IPS-15b (cell line): ENCODE results near the gene PRDM16.

Experiments used
- H3K27me3 ChIP-seq: one replicate; pipeline ENCODE4 v1.6.1; 2013; ENCODE audit warnings: low read length; ENCODE audit not compliant: control insufficient read depth, insufficient read depth
- H3K36me3 ChIP-seq: one replicate; pipeline ENCODE4 v1.6.1; 2013; ENCODE audit warnings: low read length; ENCODE audit not compliant: control insufficient read depth, insufficient read depth
- H3K4me1 ChIP-seq: one replicate; pipeline ENCODE4 v1.6.1; 2013; ENCODE audit warnings: mild to moderate bottlenecking, low read length; ENCODE audit not compliant: control insufficient read depth, insufficient read depth
- H3K4me3 ChIP-seq: one replicate; pipeline ENCODE4 v1.5.1; 2013; ENCODE audit warnings: low read depth, low read length
- H3K9ac ChIP-seq: one replicate; pipeline ENCODE4 v1.6.1; 2013; ENCODE audit warnings: low read depth, mild to moderate bottlenecking, low read length
- H3K9me3 ChIP-seq: one replicate; pipeline ENCODE4 v1.6.1; 2013; ENCODE audit warnings: mild to moderate bottlenecking, low read length; ENCODE audit not compliant: control insufficient read depth, insufficient read depth

The PRDM16 gene

DNA sequence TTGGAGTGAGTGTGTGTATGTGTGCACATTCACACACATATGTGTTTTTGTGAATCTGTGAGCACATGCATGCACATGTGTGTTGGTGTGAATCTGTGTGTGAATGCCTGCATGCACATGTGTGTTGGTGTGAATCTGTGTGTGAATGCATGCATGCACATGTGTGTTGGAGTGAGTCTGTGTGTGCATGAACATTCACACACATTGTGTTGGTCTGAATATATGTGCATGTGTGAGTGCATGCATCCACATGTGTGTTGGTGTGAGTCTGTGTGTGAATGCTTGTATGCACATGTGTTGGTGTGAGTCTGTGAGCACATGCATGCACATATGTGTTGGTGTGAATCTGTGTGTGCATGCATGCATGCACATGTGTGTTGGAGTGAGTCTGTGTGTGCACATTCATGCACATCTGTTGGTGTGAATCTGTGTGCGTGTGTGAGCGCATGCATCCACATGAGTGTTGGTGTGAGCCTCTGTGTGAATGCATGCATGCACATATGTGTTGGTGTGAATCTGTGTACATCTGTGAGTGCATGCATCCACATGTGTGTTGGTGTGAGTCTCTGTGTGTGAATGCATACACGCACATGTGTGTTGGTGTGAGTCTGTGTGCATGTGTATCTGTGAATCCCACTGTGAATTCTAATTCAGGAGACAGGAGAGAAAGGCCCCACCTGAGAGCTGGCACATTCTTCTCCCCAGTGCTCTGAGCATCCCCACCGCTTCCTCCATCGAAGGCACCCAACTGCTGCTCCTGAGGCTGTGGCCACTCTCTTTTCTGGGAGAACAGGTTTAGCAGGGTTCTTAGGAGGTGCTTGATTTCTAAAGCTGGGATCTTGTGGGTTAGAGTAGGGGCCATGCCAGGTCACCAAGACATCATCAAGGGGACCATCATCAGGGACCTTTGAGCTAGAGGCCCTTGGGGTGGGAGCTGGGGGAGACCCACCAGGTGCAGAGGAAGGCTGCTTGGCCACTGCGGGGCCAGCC is 267.9 kb downstream of the PRDM16 start:
- H3K9me3 ChIP-seq = peaks cover 5% of the 10 kb centered on the region
- no peaks in the 10 kb centered on the region for H3K4me1 ChIP-seq
- H3K4me3 ChIP-seq = no peak overlapping the region
- H3K9ac ChIP-seq = no peak overlapping the region
- no peaks in the 10 kb centered on the region for H3K36me3 ChIP-seq
- no peaks in the 10 kb centered on the region for H3K27me3 ChIP-seq

DNA sequence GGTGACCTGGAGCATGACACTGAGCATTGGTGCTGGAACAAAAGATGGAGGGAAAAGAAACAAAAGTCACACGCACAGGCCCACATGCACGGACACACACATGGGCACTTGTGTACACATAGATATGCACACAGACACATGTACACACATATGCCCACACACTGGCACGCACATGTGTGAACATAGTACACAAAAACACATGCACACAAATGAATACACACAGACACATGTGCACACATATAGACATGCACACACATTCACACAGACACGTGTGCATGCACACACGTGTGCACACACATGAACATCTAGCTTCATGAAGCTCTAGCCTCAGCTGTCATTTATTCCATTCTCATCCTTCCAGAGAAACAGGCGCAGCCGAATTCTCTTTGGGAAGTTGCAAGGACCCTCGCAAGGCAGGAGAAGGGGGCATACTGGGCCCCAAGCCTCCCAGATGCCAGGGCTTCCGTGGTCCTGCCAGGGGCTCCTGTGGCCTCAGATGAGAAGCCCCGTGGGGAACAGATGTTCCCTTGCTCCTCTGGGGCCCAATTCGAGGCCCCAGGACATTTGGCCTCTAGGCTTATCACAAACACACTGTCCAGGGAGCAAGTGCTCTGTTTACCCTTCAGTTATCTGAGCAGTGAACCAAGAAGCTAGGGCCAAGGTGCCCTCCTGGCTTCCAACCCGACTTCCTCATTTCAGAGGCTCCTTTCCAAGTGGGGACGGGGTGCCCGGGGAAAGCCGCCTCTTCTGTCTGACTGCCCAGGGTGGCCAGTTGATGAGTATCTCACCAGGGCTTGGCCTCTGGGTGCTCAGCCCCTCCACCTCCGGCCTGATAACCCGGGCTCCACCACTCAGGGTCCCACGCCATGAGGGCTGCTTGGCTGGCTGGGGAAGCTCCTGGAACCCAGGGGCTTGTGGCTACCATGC is 269.1 kb downstream of the PRDM16 start:
- H3K4me1 ChIP-seq = no peaks in the 10 kb centered on the region
- H3K36me3 ChIP-seq = no peaks in the 10 kb centered on the region
- H3K4me3 ChIP-seq = no peak overlapping the region
- no peaks in the 10 kb centered on the region for H3K27me3 ChIP-seq
- H3K9ac ChIP-seq = no peak overlapping the region
- peaks cover 5% of the 10 kb centered on the region for H3K9me3 ChIP-seq

DNA sequence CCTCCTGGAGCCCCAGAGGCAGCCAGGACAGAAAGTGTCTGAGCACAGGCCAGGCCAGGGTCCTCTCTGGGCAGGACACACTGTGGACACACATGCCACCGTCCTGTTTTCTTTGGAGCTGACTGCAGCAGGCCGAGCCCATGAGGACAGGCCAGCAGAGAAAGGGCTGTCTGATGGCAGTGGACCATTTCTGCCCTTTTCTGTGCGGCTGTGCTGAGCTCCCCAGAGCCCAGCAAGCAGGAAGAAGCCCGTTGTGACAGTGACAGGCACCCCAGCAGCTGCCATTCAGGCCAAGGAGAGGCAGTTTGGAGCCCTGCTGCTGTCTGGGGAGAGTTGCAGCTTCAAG is 269.7 kb downstream of the PRDM16 start:
- H3K27me3 ChIP-seq = no peaks in the 10 kb centered on the region
- peaks cover 5% of the 10 kb centered on the region for H3K9me3 ChIP-seq
- H3K4me3 ChIP-seq = no peak overlapping the region
- no peaks in the 10 kb centered on the region for H3K36me3 ChIP-seq
- no peaks in the 10 kb centered on the region for H3K4me1 ChIP-seq
- H3K9ac ChIP-seq = no peak overlapping the region

DNA sequence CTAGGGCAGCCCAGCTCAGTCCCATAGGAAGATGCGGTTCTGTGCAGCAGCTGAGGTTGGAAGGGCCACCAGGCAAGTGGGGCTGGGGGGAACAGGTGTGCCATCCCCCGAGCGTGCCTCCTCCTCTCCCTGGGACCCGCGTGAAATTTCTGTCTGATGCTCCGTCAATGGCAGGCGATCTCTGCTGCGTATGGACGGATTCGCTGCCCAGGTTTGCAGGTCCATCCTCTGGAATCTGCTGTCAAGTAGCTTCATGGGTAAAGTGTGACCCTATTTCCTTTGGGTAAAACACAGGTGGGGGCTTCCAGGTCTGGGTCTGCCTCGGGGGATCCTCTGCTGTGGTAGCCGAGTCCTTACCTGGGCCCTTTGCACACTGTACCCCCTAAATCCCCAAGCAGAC is 270.9 kb downstream of the PRDM16 start:
- no peaks in the 10 kb centered on the region for H3K4me1 ChIP-seq
- no peaks in the 10 kb centered on the region for H3K27me3 ChIP-seq
- H3K4me3 ChIP-seq = no peak overlapping the region
- H3K9ac ChIP-seq = no peak overlapping the region
- H3K9me3 ChIP-seq = peaks cover 5% of the 10 kb centered on the region
- H3K36me3 ChIP-seq = no peaks in the 10 kb centered on the region

DNA sequence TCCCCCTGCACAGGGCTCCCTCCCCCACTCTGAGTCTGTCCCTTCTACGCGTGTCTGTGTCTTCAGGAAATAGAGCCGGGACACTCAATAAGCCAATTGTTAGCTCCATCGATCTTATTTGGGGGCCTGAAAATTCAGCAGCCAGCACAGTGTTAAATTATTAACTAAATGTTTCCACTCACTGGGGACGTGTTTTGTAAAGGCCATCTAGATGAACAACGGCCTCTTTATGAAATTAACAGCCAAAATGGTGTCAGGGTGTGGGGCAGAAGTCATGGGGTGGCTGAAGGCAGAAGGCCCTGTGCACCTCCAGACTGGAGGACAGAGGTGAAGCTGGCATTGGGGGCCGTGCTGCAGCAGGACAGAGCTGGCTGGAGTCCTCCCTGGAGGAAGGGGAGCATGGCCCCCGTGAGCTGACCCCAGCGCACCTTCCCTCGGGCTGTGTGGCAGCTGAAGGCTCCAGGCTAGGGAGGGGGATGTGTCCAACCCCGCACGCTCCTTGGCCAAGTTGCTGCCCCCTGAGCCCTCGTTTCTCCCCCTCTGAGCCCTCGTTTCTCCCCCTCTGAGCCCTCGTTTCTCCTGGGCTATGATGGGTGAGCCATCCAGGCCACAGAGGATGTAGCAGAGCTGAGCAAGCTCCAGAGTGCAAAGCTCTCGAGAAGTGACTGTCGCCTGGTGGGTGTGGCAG is 271.7 kb downstream of the PRDM16 start:
- Histone ChIP-seq H3K27me3 (no peaks in the 10 kb centered on the region), H3K4me1 (no peaks in the 10 kb centered on the region), H3K4me3 (no peak overlapping the region), H3K9ac (no peak overlapping the region), H3K9me3 (peaks cover 5% of the 10 kb centered on the region), H3K36me3 (no peaks in the 10 kb centered on the region)

DNA sequence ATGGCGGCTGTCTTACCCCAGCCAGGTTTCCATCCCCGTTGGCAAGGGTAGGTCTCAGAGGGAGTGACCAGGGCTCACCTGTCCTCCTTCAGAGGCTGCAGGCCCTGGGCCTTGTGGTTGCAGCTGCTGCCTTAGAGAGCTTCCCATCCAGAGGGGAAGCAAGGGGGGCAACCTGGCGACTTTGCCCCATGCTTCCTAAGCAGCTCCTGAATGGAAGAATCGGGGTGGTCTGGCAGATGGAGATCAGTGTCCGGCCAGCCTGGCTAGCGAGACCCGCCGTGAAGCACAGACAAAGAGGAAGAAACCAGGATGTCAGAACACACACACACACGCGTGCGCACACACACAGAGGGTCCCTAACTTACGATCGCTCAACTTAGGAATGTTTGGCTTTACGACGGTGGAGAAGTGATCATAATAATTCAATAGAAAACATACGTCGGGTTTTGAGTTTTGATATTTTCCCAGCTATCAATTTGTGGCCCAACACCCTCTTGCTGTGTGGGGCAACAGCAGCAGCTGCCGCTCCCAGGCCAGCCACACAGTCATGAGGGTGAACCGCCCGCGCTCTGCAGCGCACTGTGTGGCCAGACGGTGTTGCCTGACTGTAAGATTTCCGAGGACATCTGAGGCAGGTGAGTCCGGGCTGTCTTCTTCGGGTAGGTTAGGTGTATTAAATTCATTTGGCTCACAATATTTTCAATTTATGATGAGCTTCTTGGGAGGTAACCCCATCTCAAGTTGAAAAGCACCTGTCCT is 272.4 kb downstream of the PRDM16 start:
- Histone ChIP-seq H3K9ac (no peak overlapping the region), H3K4me1 (no peaks in the 10 kb centered on the region), H3K9me3 (peaks cover under 1% of the 10 kb centered on the region), H3K4me3 (no peak overlapping the region), H3K36me3 (no peaks in the 10 kb centered on the region), H3K27me3 (no peaks in the 10 kb centered on the region)

DNA sequence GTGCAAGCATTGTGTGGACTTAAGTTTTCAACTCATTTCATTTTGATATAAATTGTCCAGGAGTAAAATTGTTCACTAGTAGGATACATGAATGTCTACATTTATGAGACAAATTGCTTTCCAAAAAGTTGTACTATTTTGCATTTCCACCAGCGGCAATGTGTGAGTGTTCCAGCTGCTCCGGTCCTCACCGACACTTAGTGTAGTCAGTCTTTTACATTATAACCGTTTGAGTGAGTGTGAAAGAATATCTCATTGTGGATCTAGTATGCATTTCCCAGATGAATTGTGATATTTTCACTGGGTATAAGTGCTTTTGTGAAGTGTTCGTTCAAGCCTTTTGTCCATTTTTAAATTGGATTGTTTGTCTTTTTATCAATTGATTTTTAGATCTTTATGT is 274.0 kb downstream of the PRDM16 start:
- H3K27me3 ChIP-seq = no peaks in the 10 kb centered on the region
- H3K9me3 ChIP-seq = no peaks in the 10 kb centered on the region
- H3K9ac ChIP-seq = no peak overlapping the region
- H3K36me3 ChIP-seq = no peaks in the 10 kb centered on the region
- no peak overlapping the region for H3K4me3 ChIP-seq
- no peaks in the 10 kb centered on the region for H3K4me1 ChIP-seq

DNA sequence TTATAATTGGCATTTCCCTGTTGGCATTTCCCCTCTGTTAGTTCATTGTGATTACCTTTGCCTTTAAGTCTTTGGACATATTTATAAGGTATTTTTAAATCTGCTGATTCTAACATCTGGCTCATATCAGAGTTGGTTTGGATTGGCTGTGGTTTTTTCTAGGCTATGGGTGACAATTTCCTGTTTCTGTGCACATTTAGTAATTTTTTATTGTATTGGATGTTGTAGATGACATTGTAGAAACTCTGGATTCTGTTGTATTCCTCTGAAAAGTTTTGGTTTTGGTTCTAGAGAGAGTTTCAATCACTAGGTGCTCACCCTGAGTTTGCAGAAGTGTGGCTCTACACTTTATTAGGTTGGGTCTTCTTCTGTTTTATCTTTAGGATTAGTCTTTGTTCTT is 275.4 kb downstream of the PRDM16 start:
- Histone ChIP-seq H3K27me3 (no peaks in the 10 kb centered on the region), H3K4me1 (no peaks in the 10 kb centered on the region), H3K9me3 (no peaks in the 10 kb centered on the region), H3K36me3 (no peaks in the 10 kb centered on the region), H3K9ac (no peak overlapping the region), H3K4me3 (no peak overlapping the region)

DNA sequence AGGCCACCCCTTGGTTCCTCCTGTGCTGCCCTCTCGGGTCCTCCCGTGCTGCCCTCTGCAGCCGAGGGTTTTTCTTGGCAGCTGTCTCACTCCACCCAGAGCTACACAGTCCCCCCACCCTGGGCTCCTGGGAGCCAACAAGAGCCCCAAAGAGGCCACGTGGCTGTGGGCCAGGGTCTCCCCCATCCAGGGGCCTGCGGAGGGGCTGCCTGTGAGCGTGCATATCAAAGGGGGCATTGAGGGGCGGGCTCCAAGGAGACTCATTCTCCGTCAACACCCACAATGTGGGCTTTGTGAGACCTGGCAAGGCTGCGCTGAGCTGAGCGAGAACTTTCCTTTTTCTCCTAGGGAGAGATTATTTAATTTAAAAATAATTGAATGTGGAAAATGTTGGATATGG is 276.8 kb downstream of the PRDM16 start:
- Histone ChIP-seq H3K4me3 (no peak overlapping the region), H3K27me3 (no peaks in the 10 kb centered on the region), H3K4me1 (no peaks in the 10 kb centered on the region), H3K9ac (no peak overlapping the region), H3K9me3 (no peaks in the 10 kb centered on the region), H3K36me3 (no peaks in the 10 kb centered on the region)

DNA sequence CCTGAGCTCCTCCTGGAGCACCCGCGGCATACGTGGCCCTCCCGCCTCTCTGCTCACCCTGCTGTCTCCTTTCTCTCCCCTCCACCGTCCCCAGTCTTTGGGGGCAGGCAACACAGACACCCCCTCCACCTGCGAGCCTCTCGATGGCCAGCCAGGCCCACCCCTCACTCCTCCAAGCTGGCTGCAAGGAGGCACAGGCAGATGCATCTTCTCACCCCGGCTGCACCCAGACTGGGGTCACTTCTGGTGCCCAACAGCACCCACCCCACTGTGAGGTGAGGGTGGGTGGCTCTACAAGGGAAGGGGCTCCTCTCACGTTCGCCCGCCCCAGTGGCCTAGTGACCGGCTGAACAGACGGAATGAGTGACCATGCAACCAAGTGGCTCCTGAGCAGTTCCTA is 277.5 kb downstream of the PRDM16 start:
- Histone ChIP-seq H3K4me1 (no peaks in the 10 kb centered on the region), H3K36me3 (no peaks in the 10 kb centered on the region), H3K9ac (no peak overlapping the region), H3K9me3 (no peaks in the 10 kb centered on the region), H3K4me3 (no peak overlapping the region), H3K27me3 (no peaks in the 10 kb centered on the region)
